CD4-positive, alpha-beta T cell (primary cell): ENCODE data around the gene DOCK9. TPM values are rescaled to one million over a fixed set of nuclear protein-coding genes. Genes with fewer than 3 reads are reported as not detected.

Source experiments
- ATAC-seq: fragments of 200-7000 bp; cut with Tn5 transposase; one replicate; pipeline ENCODE4 v1.10.0; 2022; ENCODE audit warnings: mild to moderate bottlenecking; ENCODE audit not compliant: poor library complexity
- CTCF ChIA-PET: fragments of 350-600 bp; sonication (Branson Sonifier 250); formaldehyde crosslinking; loops from one replicate; lab custom pipeline; 2021; ENCODE audit warnings: antibody characterized with exemption, inconsistent platforms; lab: Charles Lee
- POLR2A ChIA-PET: fragments of 350-600 bp; sonication (Branson Sonifier 250); formaldehyde crosslinking; loops from one replicate; lab custom pipeline; 2021; ENCODE audit warnings: antibody characterized with exemption, inconsistent platforms; lab: Charles Lee
- DNase-seq, 14 experiments: peaks; one replicate each; pipeline ENCODE4 v3.0.0-alpha.2; 2013 to 2020; ENCODE audit warnings: mixed read lengths in 2 of 14
- H3K27ac ChIP-seq, 2 donors: one replicate each; pipeline versions ENCODE4 v1.5.1 to v1.7.0; 2013; ENCODE audit warnings: low read length in 2 of 2, low read depth in 1 of 2, mild to moderate bottlenecking in 1 of 2
- H3K27me3 ChIP-seq, 2 experiments: 1 replicate in 1 of 2; 2 replicates in 1 of 2; pipeline versions ENCODE4 v1.6.1 to v1.7.0; 2013; ENCODE audit warnings: low read length in 2 of 2, control low read depth in 1 of 2, mild to moderate bottlenecking in 1 of 2, moderate library complexity in 1 of 2; ENCODE audit not compliant: insufficient read depth in 2 of 2, control insufficient read depth in 1 of 2
- H3K36me3 ChIP-seq: one replicate; pipeline ENCODE4 v1.6.1; 2013; ENCODE audit warnings: low read length, control low read depth; ENCODE audit not compliant: insufficient read depth
- H3K4me1 ChIP-seq: one replicate; pipeline ENCODE4 v1.6.1; 2013; ENCODE audit warnings: low read length, control low read depth; ENCODE audit not compliant: insufficient read depth
- H3K4me3 ChIP-seq: one replicate; pipeline ENCODE4 v1.5.1; 2013; ENCODE audit warnings: mild to moderate bottlenecking, low read length, moderate library complexity
- H3K9me3 ChIP-seq, 2 experiments: 1 replicate in 1 of 2; 2 replicates in 1 of 2; pipeline versions ENCODE4 v1.6.1 to v1.7.0; 2013; ENCODE audit warnings: low read length in 2 of 2, mild to moderate bottlenecking in 2 of 2, control low read depth in 1 of 2, moderate library complexity in 1 of 2; ENCODE audit not compliant: control insufficient read depth in 1 of 2, insufficient read depth in 1 of 2
- H3K27ac Mint-ChIP-seq: one replicate; pipeline ENCODE4 v1.8.0; 2020; ENCODE audit warnings: mixed read lengths
- H3K27me3 Mint-ChIP-seq: one replicate; pipeline ENCODE4 v1.8.0; 2021; ENCODE audit warnings: mixed read lengths
- H3K36me3 Mint-ChIP-seq: one replicate; pipeline ENCODE4 v1.8.0; 2021; ENCODE audit warnings: low read depth, mixed read lengths
- H3K4me1 Mint-ChIP-seq: one replicate; pipeline ENCODE4 v1.8.0; 2021; ENCODE audit warnings: low read depth, mixed read lengths
- H3K4me3 Mint-ChIP-seq: one replicate; pipeline ENCODE4 v1.8.0; 2020; ENCODE audit warnings: mild to moderate bottlenecking, mixed read lengths
- H3K9me3 Mint-ChIP-seq: one replicate; pipeline ENCODE4 v1.8.0; 2020; ENCODE audit warnings: mixed read lengths
- intact Hi-C, 2 experiments: fragments of 100-400 bp; cut with DNase I in 1 of 2; cut with micrococcal nuclease in 1 of 2; formaldehyde crosslinking; loops; one replicate each; pipeline versions ENCODE4 v1.15.1 to v1.9.0; 2023 to 2025; cut with DNase I, micrococcal nuclease
- total RNA-seq, 174 experiments: library from RNA in 2 of 174; stranded (reverse) in 2 of 174; gene quantifications; one replicate each; pipeline ENCODE4 v1.2.3 and lab custom pipeline; 2021 to 2026
- TF ChIP-seq, protein P1 (sequence below): fragments of 200-600 bp; IDR thresholded peaks from one replicate; pipeline ENCODE4 v1.8.0; 2022; ENCODE audit warnings: antibody characterized with exemption, mild to moderate bottlenecking

Gene DOCK9
- total RNA-seq, 2 experiments from 2014 or later = 76.3 to 79.3 TPM

- peaks cover 76% of the 10 kb centered on the region for H3K36me3 ChIP-seq
- ATAC-seq = no peak
- Mint-ChIP-seq H3K4me3 (no peak overlapping the region), H3K27me3 (no peaks in the 10 kb centered on the region), H3K4me1 (no peaks in the 10 kb centered on the region), H3K27ac (no peak overlapping the region), H3K9me3 (no peaks in the 10 kb centered on the region), H3K36me3 (peaks cover 97% of the 10 kb centered on the region)
- H3K4me1 ChIP-seq = no peaks in the 10 kb centered on the region
- no peak overlapping the region for H3K27ac ChIP-seq
- DNase-seq = no peak
- TF ChIP-seq, protein P1, sequence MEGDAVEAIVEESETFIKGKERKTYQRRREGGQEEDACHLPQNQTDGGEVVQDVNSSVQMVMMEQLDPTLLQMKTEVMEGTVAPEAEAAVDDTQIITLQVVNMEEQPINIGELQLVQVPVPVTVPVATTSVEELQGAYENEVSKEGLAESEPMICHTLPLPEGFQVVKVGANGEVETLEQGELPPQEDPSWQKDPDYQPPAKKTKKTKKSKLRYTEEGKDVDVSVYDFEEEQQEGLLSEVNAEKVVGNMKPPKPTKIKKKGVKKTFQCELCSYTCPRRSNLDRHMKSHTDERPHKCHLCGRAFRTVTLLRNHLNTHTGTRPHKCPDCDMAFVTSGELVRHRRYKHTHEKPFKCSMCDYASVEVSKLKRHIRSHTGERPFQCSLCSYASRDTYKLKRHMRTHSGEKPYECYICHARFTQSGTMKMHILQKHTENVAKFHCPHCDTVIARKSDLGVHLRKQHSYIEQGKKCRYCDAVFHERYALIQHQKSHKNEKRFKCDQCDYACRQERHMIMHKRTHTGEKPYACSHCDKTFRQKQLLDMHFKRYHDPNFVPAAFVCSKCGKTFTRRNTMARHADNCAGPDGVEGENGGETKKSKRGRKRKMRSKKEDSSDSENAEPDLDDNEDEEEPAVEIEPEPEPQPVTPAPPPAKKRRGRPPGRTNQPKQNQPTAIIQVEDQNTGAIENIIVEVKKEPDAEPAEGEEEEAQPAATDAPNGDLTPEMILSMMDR = no peak
- POLR2A ChIA-PET = no interaction called here
- no peaks in the 10 kb centered on the region for H3K9me3 ChIP-seq
- CTCF ChIA-PET = no interaction called here
- H3K27me3 ChIP-seq = no peaks in the 10 kb centered on the region
- H3K4me3 ChIP-seq = no peak overlapping the region
- intact Hi-C loops = no loop called here
Measured at GRCh38 chr13:98856983-98857382, 120.9 kb downstream of the DOCK9 start.

DNA sequence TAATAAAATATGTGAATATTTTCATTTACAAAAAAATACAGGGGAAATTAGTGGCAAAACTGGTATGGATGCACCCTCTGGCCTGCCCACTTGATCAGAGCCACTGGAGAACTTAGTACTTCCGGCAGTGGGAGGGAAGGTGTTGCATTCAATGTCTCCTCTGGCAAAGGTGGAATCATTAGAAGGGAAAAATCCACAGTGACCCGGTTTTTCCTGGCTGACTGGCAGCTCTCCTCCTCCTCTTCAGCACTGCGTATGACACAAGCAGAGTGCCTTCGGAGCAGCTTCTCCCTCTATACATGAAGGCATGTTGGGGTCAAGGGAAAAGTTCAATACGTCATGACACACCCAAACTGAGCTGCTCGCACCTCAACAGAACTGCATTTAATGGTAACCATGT is 123.4 kb downstream of the DOCK9 start:
- H3K27ac ChIP-seq = no peak overlapping the region
- Mint-ChIP-seq H3K4me3 (no peak overlapping the region), H3K27ac (no peak overlapping the region), H3K27me3 (no peaks in the 10 kb centered on the region), H3K36me3 (peaks cover 95% of the 10 kb centered on the region), H3K4me1 (no peaks in the 10 kb centered on the region), H3K9me3 (no peaks in the 10 kb centered on the region)
- ChIA-PET CTCF (interaction anchor here (1.3 kb wide), 1 partner anchor 12 kb away, joined by 4 read pairs; no protein-coding TSS in a partner anchor), POLR2A (no interaction called here)
- ATAC-seq = no peak
- H3K27me3 ChIP-seq = no peaks in the 10 kb centered on the region
- no peaks in the 10 kb centered on the region for H3K4me1 ChIP-seq
- H3K36me3 ChIP-seq = peaks cover 59% of the 10 kb centered on the region
- TF ChIP-seq, protein P1 = no peak
- intact Hi-C loops = no loop called here
- H3K4me3 ChIP-seq = no peak overlapping the region
- H3K9me3 ChIP-seq = no peaks in the 10 kb centered on the region
- no peak for DNase-seq

- Histone ChIP-seq H3K27me3 (no peaks in the 10 kb centered on the region), H3K27ac (no peak overlapping the region), H3K4me1 (no peaks in the 10 kb centered on the region), H3K36me3 (peaks cover 53% of the 10 kb centered on the region), H3K9me3 (no peaks in the 10 kb centered on the region), H3K4me3 (no peak overlapping the region)
- CTCF ChIA-PET = no interaction called here
- H3K27me3 Mint-ChIP-seq = no peaks in the 10 kb centered on the region
- no peak overlapping the region for H3K27ac Mint-ChIP-seq
- no peak overlapping the region for H3K4me3 Mint-ChIP-seq
- no peaks in the 10 kb centered on the region for H3K4me1 Mint-ChIP-seq
- H3K9me3 Mint-ChIP-seq = no peaks in the 10 kb centered on the region
- ATAC-seq (peak; percentile 54), DNase-seq (peak in 2 of 14 experiments; percentile 8 to 27)
- POLR2A ChIA-PET = no interaction called here
- intact Hi-C loops = no loop called here
- peaks cover 89% of the 10 kb centered on the region for H3K36me3 Mint-ChIP-seq
- TF ChIP-seq, protein P1 = no peak
Measured at GRCh38 chr13:98853771-98854221, 124.1 kb downstream of the DOCK9 start.
